ENCODE measurements around the gene NTN3.
A peak's percentile ranks its signal among the peaks of the same experiment; 100 is the strongest.

The NTN3 gene

GRCh38 chr16:2470234-2470601 is 879 bp upstream of the NTN3 start:
- no peak for DNase-seq
- Histone ChIP-seq H3K79me2 (ENCODE audit: insufficient read depth, low read length) (peaks cover 4% of the 10 kb centered on the region; the same call in 1 of the 2 replicates), H3K4me3 (ENCODE audit: low read depth in 1 of 2, low read length in 2 of 2) (no peak overlapping the region), H3K27me3 (ENCODE audit: insufficient read depth, low read length, poor library complexity) (peaks cover 41% of the 10 kb centered on the region), H4K20me1 (ENCODE audit: insufficient read depth, low read length) (peaks cover 50% of the 10 kb centered on the region), H3K4me2 (ENCODE audit: insufficient read depth, low read length) (0 out of 2 replicates have a peak overlapping the region, but pooled peaks have one; percentile 80), H3K9me3 (ENCODE audit: insufficient read depth, low read length, severe bottlenecking) (no peaks in the 10 kb centered on the region), H3K4me1 (ENCODE audit: insufficient read depth, low read length) (peaks cover 74% of the 10 kb centered on the region), H3K9ac (ENCODE audit: low read depth, low read length) (no peak overlapping the region), H3K27ac (ENCODE audit: low read length) (peak overlapping the region; percentile 66), H2AFZ (ENCODE audit: low read depth, low read length) (no peak overlapping the region), H3K36me3 (ENCODE audit: insufficient read depth, low read length) (no peaks in the 10 kb centered on the region; the same call in 1 of the 2 replicates)
- ATAC-seq (ENCODE audit: insufficient read depth, low read depth) = no peak
- no peak for TF ChIP-seq CTCF (IDR thresholded peaks at IDR 0.05; ENCODE audit: borderline replicate concordance, extremely low read depth, low read length, poor library complexity, severe bottlenecking)
- TF ChIP-seq EZH2 (IDR thresholded peaks at IDR 0.05; ENCODE audit: borderline replicate concordance, low read depth, low read length, severe bottlenecking) = no peak

DNA sequence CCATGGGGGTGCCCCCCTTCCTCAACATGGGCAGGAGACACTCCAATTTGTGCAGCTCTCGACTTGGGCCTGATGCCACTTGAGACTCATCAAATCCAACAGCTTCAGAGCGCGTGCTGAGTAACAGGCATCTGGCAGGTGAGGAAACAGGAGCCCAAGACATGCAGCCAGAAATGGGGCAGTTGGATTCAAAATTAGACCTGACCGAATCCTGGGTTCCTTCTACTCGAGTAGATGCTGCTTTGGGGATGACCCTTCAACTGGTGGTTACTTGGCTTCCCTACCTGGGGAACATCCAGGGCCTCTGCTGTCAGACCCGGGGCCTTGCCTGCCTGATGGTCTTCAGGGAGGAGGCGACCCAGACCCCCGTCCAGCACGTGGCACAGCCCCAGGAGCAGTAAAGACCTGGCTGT is 488 bp upstream of the NTN3 start:
- Histone ChIP-seq H3K4me2 (ENCODE audit: insufficient read depth, low read length) (peak overlapping the region; percentile 80; the same call in 1 of the 2 replicates), H3K9ac (ENCODE audit: low read depth, low read length) (no peak overlapping the region; the same call in 1 of the 2 replicates), H4K20me1 (ENCODE audit: insufficient read depth, low read length) (peaks cover 48% of the 10 kb centered on the region), H3K27me3 (ENCODE audit: insufficient read depth, low read length, poor library complexity) (peaks cover 41% of the 10 kb centered on the region), H3K36me3 (ENCODE audit: insufficient read depth, low read length) (no peaks in the 10 kb centered on the region; the same call in 1 of the 2 replicates), H3K27ac (ENCODE audit: low read length) (peak overlapping the region; percentile 66), H2AFZ (ENCODE audit: low read depth, low read length) (no peak overlapping the region), H3K9me3 (ENCODE audit: insufficient read depth, low read length, severe bottlenecking) (no peaks in the 10 kb centered on the region), H3K79me2 (ENCODE audit: insufficient read depth, low read length) (peaks cover 7% of the 10 kb centered on the region), H3K4me3 (ENCODE audit: low read depth in 1 of 2, low read length in 2 of 2) (no peak overlapping the region), H3K4me1 (ENCODE audit: insufficient read depth, low read length) (peaks cover 76% of the 10 kb centered on the region)
- no peak for TF ChIP-seq CTCF (IDR thresholded peaks at IDR 0.05; ENCODE audit: borderline replicate concordance, extremely low read depth, low read length, poor library complexity, severe bottlenecking)
- no peak for TF ChIP-seq EZH2 (IDR thresholded peaks at IDR 0.05; ENCODE audit: borderline replicate concordance, low read depth, low read length, severe bottlenecking)
- no peak for DNase-seq
- ATAC-seq (ENCODE audit: insufficient read depth, low read depth) = no peak

DNA sequence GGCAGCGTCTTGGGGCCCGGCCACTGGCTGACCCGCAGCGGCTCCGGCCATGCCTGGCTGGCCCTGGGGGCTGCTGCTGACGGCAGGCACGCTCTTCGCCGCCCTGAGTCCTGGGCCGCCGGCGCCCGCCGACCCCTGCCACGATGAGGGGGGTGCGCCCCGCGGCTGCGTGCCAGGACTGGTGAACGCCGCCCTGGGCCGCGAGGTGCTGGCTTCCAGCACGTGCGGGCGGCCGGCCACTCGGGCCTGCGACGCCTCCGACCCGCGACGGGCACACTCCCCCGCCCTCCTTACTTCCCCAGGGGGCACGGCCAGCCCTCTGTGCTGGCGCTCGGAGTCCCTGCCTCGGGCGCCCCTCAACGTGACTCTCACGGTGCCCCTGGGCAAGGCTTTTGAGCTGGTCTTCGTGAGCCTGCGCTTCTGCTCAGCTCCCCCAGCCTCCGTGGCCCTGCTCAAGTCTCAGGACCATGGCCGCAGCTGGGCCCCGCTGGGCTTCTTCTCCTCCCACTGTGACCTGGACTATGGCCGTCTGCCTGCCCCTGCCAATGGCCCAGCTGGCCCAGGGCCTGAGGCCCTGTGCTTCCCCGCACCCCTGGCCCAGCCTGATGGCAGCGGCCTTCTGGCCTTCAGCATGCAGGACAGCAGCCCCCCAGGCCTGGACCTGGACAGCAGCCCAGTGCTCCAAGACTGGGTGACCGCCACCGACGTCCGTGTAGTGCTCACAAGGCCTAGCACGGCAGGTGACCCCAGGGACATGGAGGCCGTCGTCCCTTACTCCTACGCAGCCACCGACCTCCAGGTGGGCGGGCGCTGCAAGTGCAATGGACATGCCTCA is 773 bp downstream of the NTN3 start:
- H3K9ac ChIP-seq (ENCODE audit: low read depth, low read length) = peak overlapping the region; percentile 39; the same call in 1 of the 2 replicates
- no peaks in the 10 kb centered on the region for H3K9me3 ChIP-seq (ENCODE audit: insufficient read depth, low read length, severe bottlenecking)
- H2AFZ ChIP-seq (ENCODE audit: low read depth, low read length) = no peak overlapping the region
- DNase-seq = no peak
- H3K27ac ChIP-seq (ENCODE audit: low read length) = no peak overlapping the region
- peaks cover 88% of the 10 kb centered on the region for H3K4me1 ChIP-seq (ENCODE audit: insufficient read depth, low read length)
- H4K20me1 ChIP-seq (ENCODE audit: insufficient read depth, low read length) = peaks cover 55% of the 10 kb centered on the region
- ATAC-seq (ENCODE audit: insufficient read depth, low read depth) = no peak
- H3K36me3 ChIP-seq (ENCODE audit: insufficient read depth, low read length) = no peaks in the 10 kb centered on the region; the same call in 1 of the 2 replicates
- TF ChIP-seq CTCF (IDR thresholded peaks at IDR 0.05; ENCODE audit: borderline replicate concordance, extremely low read depth, low read length, poor library complexity, severe bottlenecking) = no peak
- TF ChIP-seq EZH2 (IDR thresholded peaks at IDR 0.05; ENCODE audit: borderline replicate concordance, low read depth, low read length, severe bottlenecking) = no peak
- peaks cover 41% of the 10 kb centered on the region for H3K27me3 ChIP-seq (ENCODE audit: insufficient read depth, low read length, poor library complexity)
- H3K4me2 ChIP-seq (ENCODE audit: insufficient read depth, low read length) = peak overlapping the region; percentile 80
- peak overlapping the region in 1 of 2 experiments; percentile 34; a peak in 2 of 4 replicates for H3K4me3 ChIP-seq (ENCODE audit: low read depth in 1 of 2, low read length in 2 of 2)
- H3K79me2 ChIP-seq (ENCODE audit: insufficient read depth, low read length) = peaks cover 20% of the 10 kb centered on the region
